C4-2B (cell line): ENCODE measurements around the gene VAV3.

Source experiments
- H3K27ac ChIP-seq: fragments of 450-650 bp; 2 replicates; pipeline ENCODE4 v1.5.1; 2017
- CTCF ChIP-seq: fragments of 450-650 bp; conservative IDR thresholded peaks from 2 replicates; pipeline ENCODE4 v1.5.1; 2017; ENCODE audit warnings: mild to moderate bottlenecking
- ZFX ChIP-seq: fragments of 450-650 bp; IDR thresholded peaks from 2 replicates; pipeline ENCODE4 v1.6.1; 2017

The VAV3 gene

GRCh38 chr1:107674486-107674885 is 290.5 kb downstream of the VAV3 start:
- TF ChIP-seq ZFX (no peak), CTCF (no peak)
- H3K27ac ChIP-seq: no peak overlapping the region

- TF ChIP-seq CTCF: no peak
- TF ChIP-seq ZFX: no peak
- no peak overlapping the region for H3K27ac ChIP-seq
Observed at GRCh38 chr1:107673006-107673405, 292.0 kb downstream of the VAV3 start.

GRCh38 chr1:107670397-107671040 is 294.5 kb downstream of the VAV3 start:
- no peak for TF ChIP-seq CTCF
- no peak for TF ChIP-seq ZFX
- H3K27ac ChIP-seq: no peak overlapping the region

- H3K27ac ChIP-seq: no peak overlapping the region
- TF ChIP-seq ZFX (no peak), CTCF (no peak)
Observed at GRCh38 chr1:107669996-107670395, 295.0 kb downstream of the VAV3 start.

GRCh38 chr1:107668762-107669161 is 296.2 kb downstream of the VAV3 start:
- no peak overlapping the region for H3K27ac ChIP-seq
- TF ChIP-seq ZFX (no peak), CTCF (no peak)

- TF ChIP-seq CTCF (no peak), ZFX (no peak)
- no peak overlapping the region for H3K27ac ChIP-seq
Observed at GRCh38 chr1:107666493-107666892, 298.5 kb downstream of the VAV3 start.

GRCh38 chr1:107664982-107665925 is 299.7 kb downstream of the VAV3 start:
- H3K27ac ChIP-seq: no peak overlapping the region

More at GRCh38 chr1:107664982-107665925, 299.7 kb downstream of the VAV3 start:
- TF ChIP-seq CTCF: no peak
- no peak for TF ChIP-seq ZFX
